Endothelial cell of umbilical vein (primary cell): ENCODE results near the gene THAP4. TPM values are rescaled to one million over a fixed set of nuclear protein-coding genes. Genes with fewer than 3 reads are reported as not detected.

Source experiments
- BruUV-seq: library from RNA; stranded (reverse); fragments of 400-500 nt; replicated peaks from 2 replicates; lab custom pipeline; 2021; lab: Mats Ljungman, UMichigan
- CTCF ChIA-PET: fragments of 300-600, 350-600 bp; sonication (Branson Sonifier 250); formaldehyde crosslinking; loops from one replicate; lab custom pipeline; 2021; ENCODE audit warnings: antibody characterized with exemption, inconsistent platforms; lab: Charles Lee
- POLR2A ChIA-PET: fragments of 300-600, 350-600 bp; sonication (Branson Sonifier 250); formaldehyde crosslinking; loops from one replicate; lab custom pipeline; 2021; ENCODE audit warnings: antibody characterized with exemption, inconsistent platforms; lab: Charles Lee
- DNase-seq: peaks from one replicate; pipeline ENCODE4 v3.0.0-alpha.2; 2011; ENCODE audit warnings: low read depth, low spot score
- FAIRE-seq: peaks from 2 replicates; lab custom pipeline; 2011; peaks lifted over from hg19 to GRCh38; lab: Jason Lieb, UNC
- H2AFZ ChIP-seq: 2 replicates; pipeline ENCODE4 v1.6.0; 2012; ENCODE audit warnings: low read depth, low read length, control low read depth, inconsistent platforms
- H3K27ac ChIP-seq: 2 replicates; pipeline ENCODE4 v1.5.1; 2011; ENCODE audit warnings: low read depth, mild to moderate bottlenecking, control low read depth, low read length, moderate library complexity; ENCODE audit not compliant: insufficient read depth
- H3K27me3 ChIP-seq, 2 experiments: 2 replicates each; pipeline versions ENCODE4 v1.6.0 to v1.6.1; 2011; ENCODE audit warnings: low read length in 2 of 2, mixed read lengths in 1 of 2; ENCODE audit not compliant: control insufficient read depth in 2 of 2, insufficient read depth in 2 of 2
- H3K36me3 ChIP-seq, 2 experiments: 2 replicates in 1 of 2; 3 replicates in 1 of 2; pipeline ENCODE4 v1.5.1; 2011; ENCODE audit warnings: low read length in 2 of 2, mild to moderate bottlenecking in 1 of 2, moderate library complexity in 1 of 2; ENCODE audit not compliant: control insufficient read depth in 2 of 2, insufficient read depth in 2 of 2; ENCODE audit errors: extremely low read depth in 1 of 2
- H3K4me1 ChIP-seq: 3 replicates; pipeline ENCODE4 v1.5.1; 2011; ENCODE audit warnings: mild to moderate bottlenecking, low read length; ENCODE audit not compliant: control insufficient read depth, insufficient read depth; ENCODE audit errors: extremely low read depth
- H3K4me2 ChIP-seq: 2 replicates; pipeline ENCODE4 v1.6.1; 2011; ENCODE audit warnings: low read length, control low read depth, mixed read lengths; ENCODE audit not compliant: insufficient read depth
- H3K4me3 ChIP-seq, 3 experiments: fragments of 200-600 bp in 1 of 3; sonication (generic), shearing (Covaris generic) in 1 of 3; replicated peaks in 1 of 3; 2 replicates each; pipeline ENCODE4 v1.5.1; 2011 to 2016; ENCODE audit warnings: control low read depth in 3 of 3, low read length in 3 of 3, mild to moderate bottlenecking in 2 of 3, inconsistent platforms in 1 of 3, low read depth in 1 of 3, moderate library complexity in 1 of 3; ENCODE audit not compliant: insufficient read depth in 1 of 3
- H3K79me2 ChIP-seq: 2 replicates; pipeline ENCODE4 v1.6.0; 2012; ENCODE audit warnings: low read length, inconsistent platforms; ENCODE audit not compliant: control insufficient read depth, insufficient read depth
- H3K9ac ChIP-seq: replicated peaks from 2 replicates; pipeline ENCODE3; 2011; ENCODE audit warnings: low read length, control low read depth; ENCODE audit not compliant: insufficient read depth; ENCODE audit errors: extremely low read depth
- H3K9me1 ChIP-seq: replicated peaks from 3 replicates; pipeline ENCODE4 v1.6.0; 2011; ENCODE audit warnings: mild to moderate bottlenecking, low read length; ENCODE audit not compliant: control insufficient read depth, insufficient read depth; ENCODE audit errors: extremely low read depth
- H3K9me3 ChIP-seq: replicated peaks from 2 replicates; pipeline ENCODE4 v1.5.1; 2012; ENCODE audit warnings: low read length, inconsistent platforms; ENCODE audit not compliant: control insufficient read depth, insufficient read depth
- H4K20me1 ChIP-seq: replicated peaks from 2 replicates; pipeline ENCODE3; 2011; ENCODE audit warnings: mild to moderate bottlenecking, low read length; ENCODE audit not compliant: control insufficient read depth, insufficient read depth; ENCODE audit errors: extremely low read depth
- EZH2 ChIP-seq: IDR thresholded peaks from 2 replicates; pipeline ENCODE4 v1.6.1; 2012; ENCODE audit warnings: borderline replicate concordance, low read depth, mild to moderate bottlenecking, moderate library complexity, low read length, inconsistent platforms; ENCODE audit not compliant: severe bottlenecking
- FOS ChIP-seq: IDR thresholded peaks from 2 replicates; pipeline ENCODE4 v1.6.1; 2011; ENCODE audit warnings: mild to moderate bottlenecking, low read length, moderate library complexity, borderline replicate concordance; ENCODE audit not compliant: insufficient read depth
- GATA2 ChIP-seq: IDR thresholded peaks from 2 replicates; pipeline ENCODE4 v1.7.0; 2011; ENCODE audit warnings: low read depth, mild to moderate bottlenecking, moderate library complexity, mixed read lengths, low read length; ENCODE audit not compliant: insufficient read length, insufficient read depth
- JUN ChIP-seq: IDR thresholded peaks from 2 replicates; pipeline ENCODE4 v1.6.1; 2011; ENCODE audit warnings: borderline replicate concordance, low read depth; ENCODE audit not compliant: insufficient read length, insufficient read depth
- MYC ChIP-seq: IDR thresholded peaks from one replicate; pipeline ENCODE4 v1.6.1; 2011; ENCODE audit warnings: mild to moderate bottlenecking, low read depth, low read length
- POLR2A ChIP-seq: IDR thresholded peaks from 2 replicates; pipeline ENCODE4 v1.6.1; 2012; ENCODE audit warnings: low read depth, mild to moderate bottlenecking, control low read depth, low read length
- POLR2AphosphoS5 ChIP-seq: IDR thresholded peaks from 2 replicates; pipeline ENCODE4 v1.6.1; 2012; ENCODE audit warnings: low read depth, mild to moderate bottlenecking, control low read depth, low read length, moderate library complexity; ENCODE audit not compliant: insufficient read depth
- dilution Hi-C: fragments of 300-500 bp; cut with MboI; formaldehyde crosslinking; loops from one replicate; pipeline ENCODE4 v1.15.0; 2019; ENCODE audit warnings: low sequenced_read_pairs; ENCODE audit not compliant: extremely low pct_ligation_motif_present
- intact Hi-C: fragments of 100-400 bp; cut with micrococcal nuclease; formaldehyde crosslinking; loops from one replicate; pipeline ENCODE4 v1.10.0; 2022
- polyA plus RNA-seq, 4 experiments: library from polyadenylated mRNA; depleted of rRNA in 3 of 4; stranded (reverse) in 3 of 4; unstranded in 1 of 4; fragments of >200 nt; gene quantifications; 2 replicates each; pipeline versions ENCODE4 v1.2.1 to v1.2.3, GENCODE V29; 2011 to 2012; ENCODE audit warnings: missing spikeins in 1 of 4
- total RNA-seq: library from RNA; stranded (reverse); gene quantifications from 2 replicates; pipeline ENCODE4 v1.2.3, GENCODE V29; 2021
- TF ChIP-seq, protein P1 (sequence below), 2 donors: IDR thresholded peaks; 1 replicate in 1 of 2; 2 replicates in 1 of 2; pipeline ENCODE4 v1.5.1; 2011; ENCODE audit warnings: low read length in 2 of 2, mild to moderate bottlenecking in 2 of 2, moderate library complexity in 2 of 2, control low read depth in 1 of 2, inconsistent platforms in 1 of 2, low read depth in 1 of 2; ENCODE audit not compliant: insufficient read depth in 1 of 2; ENCODE audit errors: extremely low read depth in 1 of 2
- TF ChIP-seq, protein P2 (sequence below): IDR thresholded peaks from 2 replicates; pipeline ENCODE4 v1.6.1; 2011; ENCODE audit not compliant: insufficient read depth, insufficient read length

The THAP4 gene
- total and polyA plus RNA-seq, 2 donors (not counting 3 experiments of a cell fraction or from before 2014, with no cell fraction given) = 45.4 to 47.4 TPM

DNA sequence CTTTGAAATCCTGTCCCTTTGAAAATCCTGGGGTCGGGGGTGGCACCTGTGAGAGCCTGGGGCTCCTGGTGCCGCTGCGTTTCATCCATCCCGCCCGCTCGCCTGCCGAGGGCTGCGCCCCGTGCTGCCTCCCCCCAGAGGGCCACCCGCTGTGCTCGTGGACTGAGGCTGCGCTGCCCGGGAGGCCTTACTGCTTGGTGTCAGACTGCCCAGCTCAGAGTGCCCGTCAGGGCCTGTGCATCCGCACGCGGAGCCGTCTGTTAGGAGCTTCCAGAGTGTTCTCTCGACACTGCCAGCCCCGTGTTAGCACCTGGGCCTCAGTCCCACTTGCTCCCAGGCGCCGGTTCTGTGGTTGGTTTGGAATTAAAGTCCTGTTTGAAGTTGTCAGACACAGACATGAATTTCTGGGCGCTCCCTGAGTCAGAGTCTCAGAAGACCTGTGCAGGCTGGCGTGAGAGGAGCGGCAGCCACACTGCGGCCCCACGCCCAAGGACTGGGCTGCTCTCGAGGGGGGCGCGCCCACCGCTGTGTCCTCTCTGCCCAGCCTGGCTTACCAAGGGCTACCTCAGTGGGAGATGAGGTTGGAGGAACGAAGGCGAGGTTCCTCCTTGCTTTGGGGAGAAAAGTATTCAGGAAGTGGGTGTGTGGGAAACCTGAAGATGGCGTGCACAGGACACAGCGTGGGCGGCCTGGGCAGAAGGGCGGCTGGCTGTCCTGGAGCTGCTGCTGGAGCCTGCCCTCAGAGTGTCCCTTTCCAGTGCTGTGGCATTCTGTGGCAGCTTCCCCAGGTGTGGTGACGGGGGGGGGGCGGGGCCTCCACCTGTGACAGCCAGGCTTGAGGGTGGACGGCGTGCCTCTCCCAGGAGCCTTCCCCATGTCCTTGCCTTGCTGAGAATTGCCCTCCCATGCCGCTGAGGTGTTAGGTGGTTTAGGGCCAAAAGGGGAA, 35.6 kb upstream of the THAP4 start:
- dilution Hi-C loops (no loop called here), intact Hi-C loops (no loop called here)
- H3K9me3 ChIP-seq = no peaks in the 10 kb centered on the region
- no peak overlapping the region for H3K9ac ChIP-seq
- H3K36me3 ChIP-seq = peaks cover 2 to 39% of the 10 kb centered on the region in 2 experiments
- H3K4me2 ChIP-seq = no peak overlapping the region
- H3K27me3 ChIP-seq = no peaks in the 10 kb centered on the region
- H4K20me1 ChIP-seq = no peaks in the 10 kb centered on the region
- H3K4me3 ChIP-seq = no peak overlapping the region
- no peak overlapping the region for H3K27ac ChIP-seq
- TF ChIP-seq EZH2 = no peak
- no peak for TF ChIP-seq JUN
- no peak for TF ChIP-seq POLR2A
- TF ChIP-seq, protein P1, sequence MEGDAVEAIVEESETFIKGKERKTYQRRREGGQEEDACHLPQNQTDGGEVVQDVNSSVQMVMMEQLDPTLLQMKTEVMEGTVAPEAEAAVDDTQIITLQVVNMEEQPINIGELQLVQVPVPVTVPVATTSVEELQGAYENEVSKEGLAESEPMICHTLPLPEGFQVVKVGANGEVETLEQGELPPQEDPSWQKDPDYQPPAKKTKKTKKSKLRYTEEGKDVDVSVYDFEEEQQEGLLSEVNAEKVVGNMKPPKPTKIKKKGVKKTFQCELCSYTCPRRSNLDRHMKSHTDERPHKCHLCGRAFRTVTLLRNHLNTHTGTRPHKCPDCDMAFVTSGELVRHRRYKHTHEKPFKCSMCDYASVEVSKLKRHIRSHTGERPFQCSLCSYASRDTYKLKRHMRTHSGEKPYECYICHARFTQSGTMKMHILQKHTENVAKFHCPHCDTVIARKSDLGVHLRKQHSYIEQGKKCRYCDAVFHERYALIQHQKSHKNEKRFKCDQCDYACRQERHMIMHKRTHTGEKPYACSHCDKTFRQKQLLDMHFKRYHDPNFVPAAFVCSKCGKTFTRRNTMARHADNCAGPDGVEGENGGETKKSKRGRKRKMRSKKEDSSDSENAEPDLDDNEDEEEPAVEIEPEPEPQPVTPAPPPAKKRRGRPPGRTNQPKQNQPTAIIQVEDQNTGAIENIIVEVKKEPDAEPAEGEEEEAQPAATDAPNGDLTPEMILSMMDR (IDR thresholded peaks at IDR 0.05; ENCODE audit: extremely low read depth in 1 of 2, insufficient read depth in 1 of 2, low read depth in 1 of 2, low read length in 2 of 2) = no peak
- TF ChIP-seq FOS = no peak
- TF ChIP-seq, protein P2, sequence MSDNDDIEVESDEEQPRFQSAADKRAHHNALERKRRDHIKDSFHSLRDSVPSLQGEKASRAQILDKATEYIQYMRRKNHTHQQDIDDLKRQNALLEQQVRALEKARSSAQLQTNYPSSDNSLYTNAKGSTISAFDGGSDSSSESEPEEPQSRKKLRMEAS = no peak
- no peak for TF ChIP-seq POLR2AphosphoS5
- TF ChIP-seq MYC = no peak
- no peak for TF ChIP-seq GATA2
- H3K9me1 ChIP-seq = no peaks in the 10 kb centered on the region
- CTCF ChIA-PET = no interaction called here
- no peak overlapping the region for H2AFZ ChIP-seq
- H3K4me1 ChIP-seq = no peaks in the 10 kb centered on the region
- POLR2A ChIA-PET = no interaction called here
- H3K79me2 ChIP-seq = no peaks in the 10 kb centered on the region
- FAIRE-seq (no peak), DNase-seq (no peak)
- BruUV-seq = no TSS peak
